ENCODE measurements around the gene KRT86. TPM values are rescaled to one million over a fixed set of nuclear protein-coding genes. Genes with fewer than 3 reads are reported as not detected.

KRT86 gene
- total RNA-seq, 2 donors from 2014 or later = not detected

GRCh38 chr12:52280796-52281560, 6.5 kb downstream of the KRT86 start:
- no peak overlapping the region for H3K4me3 Mint-ChIP-seq
- peak; percentile 35 for DNase-seq
- no peak overlapping the region for H3K27ac Mint-ChIP-seq
- 80 to 88% methylated on average over 3 to 4 of the region's 4 CpGs for WGBS, 2 experiments (ENCODE audit: insufficient coverage in 1 of 2, insufficient read length in 1 of 2)
- peaks cover 39% of the 10 kb centered on the region for H3K27me3 Mint-ChIP-seq (ENCODE audit: insufficient read depth)
- H3K27ac ChIP-seq (ENCODE audit: low read depth, low read length) = no peak overlapping the region
- H3K9me3 Mint-ChIP-seq = no peaks in the 10 kb centered on the region
- H3K4me1 ChIP-seq (ENCODE audit: control insufficient read depth, insufficient read depth, low read length) = no peaks in the 10 kb centered on the region
- no peaks in the 10 kb centered on the region for H3K36me3 Mint-ChIP-seq (ENCODE audit: low read depth)
- no peak for TF ChIP-seq CTCF (conservative IDR thresholded peaks at IDR 0.05)
- no peak overlapping the region for H3K4me3 ChIP-seq (ENCODE audit: low read length)
- no peaks in the 10 kb centered on the region for H3K36me3 ChIP-seq (ENCODE audit: control insufficient read depth, insufficient read depth, low read length)
- peaks cover 24% of the 10 kb centered on the region for H3K27me3 ChIP-seq (ENCODE audit: control insufficient read depth, insufficient read depth, low read length, poor library complexity, severe bottlenecking)
- peaks cover 5% of the 10 kb centered on the region for H3K4me1 Mint-ChIP-seq
- H3K9ac ChIP-seq (ENCODE audit: extremely low read depth, low read length, poor library complexity, severe bottlenecking) = no peak overlapping the region
- H3K9me3 ChIP-seq (ENCODE audit: control insufficient read depth, low read length) = no peaks in the 10 kb centered on the region

GRCh38 chr12:52284562-52285171, 10.2 kb downstream of the KRT86 start:
- peaks cover 11% of the 10 kb centered on the region for H3K27me3 Mint-ChIP-seq (ENCODE audit: insufficient read depth)
- H3K4me3 Mint-ChIP-seq = no peak overlapping the region
- no peak overlapping the region for H3K9ac ChIP-seq (ENCODE audit: extremely low read depth, low read length, poor library complexity, severe bottlenecking)
- H3K4me1 Mint-ChIP-seq = no peaks in the 10 kb centered on the region
- H3K9me3 Mint-ChIP-seq = no peaks in the 10 kb centered on the region
- no peaks in the 10 kb centered on the region for H3K36me3 ChIP-seq (ENCODE audit: control insufficient read depth, insufficient read depth, low read length)
- H3K27ac ChIP-seq (ENCODE audit: low read depth, low read length) = no peak overlapping the region
- no peak for TF ChIP-seq CTCF (conservative IDR thresholded peaks at IDR 0.05)
- H3K36me3 Mint-ChIP-seq (ENCODE audit: low read depth) = no peaks in the 10 kb centered on the region
- no peaks in the 10 kb centered on the region for H3K4me1 ChIP-seq (ENCODE audit: control insufficient read depth, insufficient read depth, low read length)
- DNase-seq = peak; percentile 14
- WGBS, 2 experiments (ENCODE audit: insufficient coverage in 1 of 2, insufficient read length in 1 of 2) = 90 to 100% methylated on average over 2 to 4 of the region's 4 CpGs
- no peak overlapping the region for H3K4me3 ChIP-seq (ENCODE audit: low read length)
- no peaks in the 10 kb centered on the region for H3K9me3 ChIP-seq (ENCODE audit: control insufficient read depth, low read length)
- no peak overlapping the region for H3K27ac Mint-ChIP-seq
- no peaks in the 10 kb centered on the region for H3K27me3 ChIP-seq (ENCODE audit: control insufficient read depth, insufficient read depth, low read length, poor library complexity, severe bottlenecking)

- H3K9me3 Mint-ChIP-seq = no peaks in the 10 kb centered on the region
- no peak for TF ChIP-seq CTCF (conservative IDR thresholded peaks at IDR 0.05)
- peaks cover 5% of the 10 kb centered on the region for H3K27me3 Mint-ChIP-seq (ENCODE audit: insufficient read depth)
- H3K27me3 ChIP-seq (ENCODE audit: control insufficient read depth, insufficient read depth, low read length, poor library complexity, severe bottlenecking) = no peaks in the 10 kb centered on the region
- H3K4me3 Mint-ChIP-seq = no peak overlapping the region
- 86 to 100% methylated on average over 1 to 2 of the region's 2 CpGs for WGBS, 2 experiments (ENCODE audit: insufficient coverage in 1 of 2, insufficient read length in 1 of 2)
- no peak overlapping the region for H3K4me3 ChIP-seq (ENCODE audit: low read length)
- no peaks in the 10 kb centered on the region for H3K36me3 ChIP-seq (ENCODE audit: control insufficient read depth, insufficient read depth, low read length)
- H3K4me1 ChIP-seq (ENCODE audit: control insufficient read depth, insufficient read depth, low read length) = no peaks in the 10 kb centered on the region
- H3K27ac Mint-ChIP-seq = no peak overlapping the region
- no peak overlapping the region for H3K27ac ChIP-seq (ENCODE audit: low read depth, low read length)
- no peaks in the 10 kb centered on the region for H3K9me3 ChIP-seq (ENCODE audit: control insufficient read depth, low read length)
- H3K36me3 Mint-ChIP-seq (ENCODE audit: low read depth) = no peaks in the 10 kb centered on the region
- no peak overlapping the region for H3K9ac ChIP-seq (ENCODE audit: extremely low read depth, low read length, poor library complexity, severe bottlenecking)
- H3K4me1 Mint-ChIP-seq = no peaks in the 10 kb centered on the region
- DNase-seq = peak; percentile 10
Measured at GRCh38 chr12:52285172-52285745, 10.8 kb downstream of the KRT86 start.

All from endodermal cell (in vitro differentiated cells).